ENCODE results near the gene TDRD7.
A peak's percentile ranks its signal among the peaks of the same experiment; 100 is the strongest.
"Not testable (repeated sequence)": the region's sequence is repeated elsewhere in the genome, so short reads cannot be mapped to it uniquely, and the experiment has no call there.

Gene TDRD7

GRCh38 chr9:97419309-97419867 is 7.5 kb downstream of the TDRD7 start:
- no peak for DNase-seq (ENCODE audit: low read depth in 1 of 2, low spot score in 1 of 2)

- no peak for DNase-seq (ENCODE audit: low read depth in 1 of 2, low spot score in 1 of 2)
Observed at GRCh38 chr9:97425336-97425972, 13.6 kb downstream of the TDRD7 start.

- no peak for DNase-seq (ENCODE audit: low read depth in 1 of 2, low spot score in 1 of 2)
Observed at GRCh38 chr9:97425973-97426336, 14.1 kb downstream of the TDRD7 start.

- DNase-seq (ENCODE audit: low read depth in 1 of 2, low spot score in 1 of 2) = no peak
Observed at GRCh38 chr9:97427885-97428284, 16.0 kb downstream of the TDRD7 start.

- no peak for DNase-seq (ENCODE audit: low read depth in 1 of 2, low spot score in 1 of 2)
Observed at GRCh38 chr9:97430316-97431043, 18.6 kb downstream of the TDRD7 start.

- no peak for DNase-seq (ENCODE audit: low read depth in 1 of 2, low spot score in 1 of 2)
Observed at GRCh38 chr9:97431044-97431441, 19.1 kb downstream of the TDRD7 start.

GRCh38 chr9:97431549-97432143 is 19.8 kb downstream of the TDRD7 start:
- no peak for DNase-seq (ENCODE audit: low read depth in 1 of 2, low spot score in 1 of 2)

- DNase-seq (ENCODE audit: low read depth in 1 of 2, low spot score in 1 of 2) = no peak
Observed at GRCh38 chr9:97437051-97437600, 25.2 kb downstream of the TDRD7 start.

- DNase-seq (ENCODE audit: low read depth in 1 of 2, low spot score in 1 of 2) = no peak
Observed at GRCh38 chr9:97438257-97438656, 26.4 kb downstream of the TDRD7 start.

GRCh38 chr9:97438666-97439065 is 26.8 kb downstream of the TDRD7 start:
- DNase-seq (ENCODE audit: low read depth in 1 of 2, low spot score in 1 of 2) = no peak

GRCh38 chr9:97440160-97440559 is 28.3 kb downstream of the TDRD7 start:
- no peak for DNase-seq (ENCODE audit: low read depth in 1 of 2, low spot score in 1 of 2)

GRCh38 chr9:97441729-97442128 is 29.8 kb downstream of the TDRD7 start:
- DNase-seq (ENCODE audit: low read depth in 1 of 2, low spot score in 1 of 2) = no peak

- no peak for DNase-seq (ENCODE audit: low read depth in 1 of 2, low spot score in 1 of 2)
Observed at GRCh38 chr9:97445119-97445701, 33.3 kb downstream of the TDRD7 start.

GRCh38 chr9:97447001-97447400 is 35.1 kb downstream of the TDRD7 start:
- DNase-seq (ENCODE audit: low read depth in 1 of 2, low spot score in 1 of 2) = no peak

- not testable (repeated sequence) for DNase-seq (ENCODE audit: low read depth in 1 of 2, low spot score in 1 of 2)
Observed at GRCh38 chr9:97453573-97453972, 41.7 kb downstream of the TDRD7 start.

- DNase-seq (ENCODE audit: low read depth in 1 of 2, low spot score in 1 of 2) = not testable (repeated sequence)
Observed at GRCh38 chr9:97456841-97457240, 44.9 kb downstream of the TDRD7 start.

- DNase-seq (ENCODE audit: low read depth in 1 of 2, low spot score in 1 of 2) = no peak
Observed at GRCh38 chr9:97459326-97459725, 47.4 kb downstream of the TDRD7 start.

- DNase-seq (ENCODE audit: low read depth in 1 of 2, low spot score in 1 of 2) = no peak
Observed at GRCh38 chr9:97462159-97462558, 50.3 kb downstream of the TDRD7 start.

GRCh38 chr9:97462914-97463313 is 51.0 kb downstream of the TDRD7 start:
- no peak for DNase-seq (ENCODE audit: low read depth in 1 of 2, low spot score in 1 of 2)

GRCh38 chr9:97468658-97469448 is 57.0 kb downstream of the TDRD7 start:
- DNase-seq (ENCODE audit: low read depth in 1 of 2, low spot score in 1 of 2) = peak in 1 of 2 donors; percentile 25

- DNase-seq (ENCODE audit: low read depth in 1 of 2, low spot score in 1 of 2) = no peak
Observed at GRCh38 chr9:97470076-97470475, 58.2 kb downstream of the TDRD7 start.

All from stimulated activated CD4-positive, alpha-beta T cell treated with anti-CD3 and anti-CD28 coated beads, Interleukin-15, amount 100 ng/mL, for 1 hour (primary cell).